Kidney (tissue), 14 donors: ENCODE data around the gene HOPX. TPM values are rescaled to one million over a fixed set of nuclear protein-coding genes. Genes with fewer than 3 reads are reported as not detected.

Source experiments
- DNase-seq, 5 donors: peaks; one replicate each; pipeline ENCODE4 v3.0.0-alpha.2; 2013 to 2020
- FAIRE-seq: peaks from 2 replicates; lab custom pipeline; 2012; peaks lifted over from hg19 to GRCh38; lab: Jason Lieb, UNC
- H3K27ac ChIP-seq, 2 donors: one replicate each; pipeline ENCODE4 v1.7.0; 2013; ENCODE audit warnings: low read depth in 2 of 2, low read length in 2 of 2, inconsistent platforms in 1 of 2
- H3K27me3 ChIP-seq: one replicate; pipeline ENCODE4 v1.7.1; 2013; ENCODE audit warnings: low read length, inconsistent platforms; ENCODE audit not compliant: control insufficient read depth, insufficient read depth
- H3K36me3 ChIP-seq, 3 donors: one replicate each; pipeline versions ENCODE4 v1.7.0 to v1.7.1; 2013; ENCODE audit warnings: low read length in 3 of 3, control low read depth in 1 of 3, inconsistent platforms in 1 of 3; ENCODE audit not compliant: insufficient read depth in 3 of 3, control insufficient read depth in 2 of 3
- H3K4me1 ChIP-seq, 3 donors: one replicate each; pipeline versions ENCODE4 v1.7.0 to v1.7.1; 2013; ENCODE audit warnings: low read length in 3 of 3, inconsistent platforms in 1 of 3, low read depth in 1 of 3; ENCODE audit not compliant: control insufficient read depth in 2 of 3, insufficient read depth in 2 of 3
- H3K4me3 ChIP-seq, 3 donors: one replicate each; pipeline versions ENCODE4 v1.7.0 to v1.8.1; 2013; ENCODE audit warnings: low read length in 3 of 3, control low read depth in 1 of 3, inconsistent platforms in 1 of 3
- H3K9ac ChIP-seq, 3 donors: one replicate each; pipeline versions ENCODE4 v1.7.0 to v1.7.1; 2013; ENCODE audit warnings: low read length in 3 of 3, control low read depth in 1 of 3, inconsistent platforms in 1 of 3
- H3K9me3 ChIP-seq, 3 donors: one replicate each; pipeline versions ENCODE4 v1.7.0 to v1.7.1; 2013; ENCODE audit warnings: low read length in 3 of 3, control low read depth in 1 of 3, inconsistent platforms in 1 of 3; ENCODE audit not compliant: control insufficient read depth in 2 of 3, insufficient read depth in 1 of 3
- CTCF ChIP-seq: IDR thresholded peaks from 3 replicates; pipeline ENCODE4 v1.5.1; 2012; ENCODE audit warnings: mild to moderate bottlenecking, moderate library complexity, borderline replicate concordance; ENCODE audit not compliant: insufficient read depth; ENCODE audit errors: extremely low read depth
- intact Hi-C: fragments of 100-400 bp; cut with DNase I; formaldehyde crosslinking; loops from one replicate; pipeline ENCODE4 v1.11.1; 2022
- polyA plus RNA-seq: library from polyadenylated mRNA; stranded (reverse); fragments of 350-450 nt; fragmentation: Illumina TruSeq; extraction: RNeasy Lipid Tissue Mini Kit (QIAGEN cat#74804); gene quantifications from one replicate; pipeline ENCODE4 v1.2.3, GENCODE V29; 2014; ENCODE audit warnings: low read depth, low replicate concordance; ENCODE audit not compliant: insufficient read depth
- total RNA-seq: library from RNA; stranded (reverse); fragmentation: NEBNext Ultra II Directional; extraction: Animal tissue kit (Norgen Biotek cat#: 25700); gene quantifications from one replicate; pipeline ENCODE4 v1.2.1, GENCODE V29; 2021
- donor health status: control.
- donor health status: control.
- donor health status: control.
- donor health status: control.
- donor health status: control.
- donor health status: DM: yes; HTN: yes; CAD: no.
- donor health status: Normal renal cell carcinoma (clear cell type).

The HOPX gene
- total and polyA plus RNA-seq, 2 donors from 2014 or later: 8.9 to 17.6 TPM

- H3K4me1 ChIP-seq: no peaks in the 10 kb centered on the region
- FAIRE-seq (no peak), DNase-seq (no peak)
- H3K9ac ChIP-seq: no peak overlapping the region
- intact Hi-C loops: no loop called here
- H3K27ac ChIP-seq: no peak overlapping the region
- H3K9me3 ChIP-seq: no peaks in the 10 kb centered on the region
- no peaks in the 10 kb centered on the region for H3K27me3 ChIP-seq
- no peak for TF ChIP-seq CTCF
- no peaks in the 10 kb centered on the region for H3K36me3 ChIP-seq
- H3K4me3 ChIP-seq: no peak overlapping the region
Observed at GRCh38 chr4:56665781-56666180, 15.3 kb downstream of the HOPX start.

- FAIRE-seq: no peak
- Histone ChIP-seq H3K27ac (no peak overlapping the region), H3K27me3 (no peaks in the 10 kb centered on the region)
Observed at GRCh38 chr4:56662782-56663468, 18.2 kb downstream of the HOPX start.

GRCh38 chr4:56659946-56660345 lies 21.1 kb downstream of the HOPX start:
- intact Hi-C loops: no loop called here
- Histone ChIP-seq H3K36me3 (no peaks in the 10 kb centered on the region), H3K27ac (no peak overlapping the region), H3K4me1 (peaks cover 0 to 13% (median 0%) of the 10 kb centered on the region in 3 donors), H3K9me3 (no peaks in the 10 kb centered on the region), H3K9ac (no peak overlapping the region), H3K4me3 (no peak overlapping the region), H3K27me3 (peaks cover 7% of the 10 kb centered on the region)
- FAIRE-seq (no peak), DNase-seq (no peak)
- no peak for TF ChIP-seq CTCF

More at GRCh38 chr4:56662782-56663468, 18.2 kb downstream of the HOPX start:
- intact Hi-C loops: no loop called here
- no peak overlapping the region for H3K4me3 ChIP-seq
- no peak for TF ChIP-seq CTCF
- H3K9ac ChIP-seq: no peak overlapping the region
- no peaks in the 10 kb centered on the region for H3K4me1 ChIP-seq
- H3K36me3 ChIP-seq: no peaks in the 10 kb centered on the region
- DNase-seq: no peak
- H3K9me3 ChIP-seq: no peaks in the 10 kb centered on the region
